Left ventricle myocardium inferior (tissue), 1 donor: ENCODE data around the gene VKORC1. TPM values are rescaled to one million over a fixed set of nuclear protein-coding genes. Genes with fewer than 3 reads are reported as not detected.

ENCODE experiments used
- DNase-seq: peaks from one replicate; pipeline ENCODE4 v3.0.0-alpha.2; 2020
- H3K27ac ChIP-seq: fragments of 200-600 bp; replicated peaks from 2 replicates; pipeline ENCODE4 v1.8.0; 2021
- H3K27me3 ChIP-seq: fragments of 200-600 bp; 2 replicates; pipeline ENCODE4 v1.8.0; 2021; ENCODE audit warnings: low read depth
- H3K36me3 ChIP-seq: fragments of 200-600 bp; 2 replicates; pipeline ENCODE4 v1.8.0; 2021
- H3K4me1 ChIP-seq: fragments of 200-600 bp; 2 replicates; pipeline ENCODE4 v1.8.0; 2021
- H3K4me3 ChIP-seq: fragments of 200-600 bp; 2 replicates; pipeline ENCODE4 v1.8.0; 2021; ENCODE audit warnings: mild to moderate bottlenecking, moderate library complexity
- H3K9me3 ChIP-seq: fragments of 200-600 bp; replicated peaks from 2 replicates; pipeline ENCODE4 v1.8.0; 2021
- CTCF ChIP-seq: fragments of 200-600 bp; IDR thresholded peaks from 2 replicates; pipeline ENCODE4 v1.8.0; 2021; ENCODE audit warnings: antibody characterized with exemption, mild to moderate bottlenecking, borderline replicate concordance
- intact Hi-C: fragments of 100-400 bp; cut with micrococcal nuclease; formaldehyde crosslinking; loops from one replicate; pipeline ENCODE4 v1.11.0; 2022
- total RNA-seq: library from RNA; stranded (reverse); fragmentation: NEBNext Ultra II Directional; extraction: Animal tissue kit (Norgen Biotek cat#: 25700); gene quantifications from one replicate; pipeline ENCODE4 v1.2.1, GENCODE V29; 2021
- donor health status: DM: no; HTN: yes; CAD: no; lungs with severe emphysema.

The VKORC1 gene
- total RNA-seq, 1 donor from 2014 or later: 39.5 TPM

GRCh38 chr16:31050280-31051030 lies 44.1 kb downstream of the VKORC1 start:
- Histone ChIP-seq H3K9me3 (no peaks in the 10 kb centered on the region), H3K4me3 (no peak overlapping the region), H3K4me1 (no peaks in the 10 kb centered on the region), H3K36me3 (no peaks in the 10 kb centered on the region), H3K27ac (no peak overlapping the region), H3K27me3 (no peaks in the 10 kb centered on the region)
- DNase-seq: no peak
- intact Hi-C loops: no loop called here
- TF ChIP-seq CTCF: no peak

- Histone ChIP-seq H3K4me1 (no peaks in the 10 kb centered on the region), H3K4me3 (no peak overlapping the region), H3K27me3 (no peaks in the 10 kb centered on the region), H3K9me3 (no peaks in the 10 kb centered on the region), H3K27ac (no peak overlapping the region), H3K36me3 (peaks cover 41% of the 10 kb centered on the region)
- intact Hi-C loops: no loop called here
- no peak for TF ChIP-seq CTCF
- DNase-seq: no peak
These were observed 50.6 kb downstream of the VKORC1 start for GRCh38 chr16:31043898-31044481.

- no peak for TF ChIP-seq CTCF
- intact Hi-C loops: no loop called here
- peaks cover 48% of the 10 kb centered on the region for H3K36me3 ChIP-seq
These were observed 51.2 kb downstream of the VKORC1 start for GRCh38 chr16:31043352-31043751.

GRCh38 chr16:31042866-31043265 lies 51.7 kb downstream of the VKORC1 start:
- H3K36me3 ChIP-seq: peaks cover 53% of the 10 kb centered on the region
- no peaks in the 10 kb centered on the region for H3K9me3 ChIP-seq
- no peak for DNase-seq
- no peak for TF ChIP-seq CTCF
- no peaks in the 10 kb centered on the region for H3K27me3 ChIP-seq
- intact Hi-C loops: no loop called here
- no peak overlapping the region for H3K4me3 ChIP-seq
- H3K4me1 ChIP-seq: no peaks in the 10 kb centered on the region
- H3K27ac ChIP-seq: no peak overlapping the region

More at GRCh38 chr16:31043352-31043751, 51.2 kb downstream of the VKORC1 start:
- no peaks in the 10 kb centered on the region for H3K27me3 ChIP-seq
- H3K4me1 ChIP-seq: no peaks in the 10 kb centered on the region
- no peak overlapping the region for H3K27ac ChIP-seq
- H3K9me3 ChIP-seq: no peaks in the 10 kb centered on the region
- no peak for DNase-seq
- H3K4me3 ChIP-seq: no peak overlapping the region

Other genes starting within 250 kb of the VKORC1 start
- 25.2 TPM for gene BCL7C, start 200.7 kb downstream of the VKORC1 start, total RNA-seq
- 9.6 TPM for gene CTF1, start 198.2 kb downstream of the VKORC1 start, total RNA-seq
- gene FBXL19, start 171.2 kb downstream of the VKORC1 start, total RNA-seq: 6.3 TPM
- 12.2 TPM for gene ORAI3, start 145.7 kb downstream of the VKORC1 start, total RNA-seq
- gene SETD1A, start 137.0 kb downstream of the VKORC1 start, total RNA-seq: 7.4 TPM
- gene HSD3B7, start 109.6 kb downstream of the VKORC1 start, total RNA-seq: 5.5 TPM
- 0.77 TPM for gene STX1B, start 84.2 kb downstream of the VKORC1 start, total RNA-seq
- gene STX4, start 61.2 kb downstream of the VKORC1 start, total RNA-seq: 43.1 TPM
- gene ZNF668, start 20.6 kb downstream of the VKORC1 start, total RNA-seq: 5.3 TPM
- gene ZNF646, start 20.4 kb downstream of the VKORC1 start, total RNA-seq: 9.6 TPM
- 1.2 TPM for gene PRSS53, start 5.9 kb downstream of the VKORC1 start, total RNA-seq
- gene BCKDK, start 13.6 kb upstream of the VKORC1 start, total RNA-seq: 75.9 TPM
- 72.0 TPM for gene KAT8, start 22.9 kb upstream of the VKORC1 start, total RNA-seq
- not detected for gene PRSS8, start 40.9 kb upstream of the VKORC1 start, total RNA-seq
- 1.4 TPM for gene PRSS36, start 55.3 kb upstream of the VKORC1 start, total RNA-seq
- gene FUS, start 85.3 kb upstream of the VKORC1 start, total RNA-seq: 96.9 TPM
- gene PYCARD, start 108.0 kb upstream of the VKORC1 start, total RNA-seq: 5.3 TPM
- gene TRIM72, start 119.3 kb upstream of the VKORC1 start, total RNA-seq: 0.91 TPM
- gene PYDC1, start 122.3 kb upstream of the VKORC1 start, total RNA-seq: not detected
- gene ITGAM, start 165.2 kb upstream of the VKORC1 start, total RNA-seq: 5.1 TPM